Liver (tissue), 9 donors: Measurements from ENCODE around the gene ADAT2. TPM values are rescaled to one million over a fixed set of nuclear protein-coding genes. Genes with fewer than 3 reads are reported as not detected.

Source experiments
- DNase-seq: peaks from one replicate; pipeline ENCODE4 v3.0.0-alpha.2; 2017; ENCODE audit warnings: low spot score
- H3K27ac ChIP-seq, 2 donors: one replicate each; pipeline ENCODE4 v1.7.0; 2013; ENCODE audit warnings: inconsistent platforms in 2 of 2, low read length in 2 of 2, control low read depth in 1 of 2, low read depth in 1 of 2, mild to moderate bottlenecking in 1 of 2
- H3K27me3 ChIP-seq, 4 donors: one replicate each; pipeline versions ENCODE4 v1.6.1 to v1.7.0; 2013; ENCODE audit warnings: low read length in 3 of 4, inconsistent platforms in 1 of 4, mild to moderate bottlenecking in 1 of 4, moderate library complexity in 1 of 4; ENCODE audit not compliant: control insufficient read depth in 4 of 4, insufficient read depth in 4 of 4
- H3K36me3 ChIP-seq, 4 donors: one replicate each; pipeline versions ENCODE4 v1.6.1 to v1.7.0; 2013; ENCODE audit warnings: low read length in 3 of 4, mild to moderate bottlenecking in 3 of 4, low read depth in 1 of 4, moderate library complexity in 1 of 4; ENCODE audit not compliant: control insufficient read depth in 4 of 4, insufficient read depth in 3 of 4
- H3K4me1 ChIP-seq, 4 donors: one replicate each; pipeline versions ENCODE4 v1.6.1 to v1.7.0; 2013; ENCODE audit warnings: low read length in 3 of 4, mild to moderate bottlenecking in 3 of 4, moderate library complexity in 1 of 4; ENCODE audit not compliant: control insufficient read depth in 4 of 4, insufficient read depth in 4 of 4
- H3K4me3 ChIP-seq, 3 donors: one replicate each; pipeline versions ENCODE4 v1.6.1 to v1.7.0; 2013; ENCODE audit warnings: low read length in 3 of 3, control low read depth in 1 of 3, low read depth in 1 of 3, mild to moderate bottlenecking in 1 of 3
- H3K9ac ChIP-seq, 2 donors: one replicate each; pipeline ENCODE4 v1.7.0; 2013; ENCODE audit warnings: low read length in 2 of 2, mild to moderate bottlenecking in 2 of 2, moderate library complexity in 2 of 2, control low read depth in 1 of 2, low read depth in 1 of 2
- H3K9me3 ChIP-seq, 4 donors: one replicate each; pipeline versions ENCODE4 v1.6.1 to v1.7.0; 2013; ENCODE audit warnings: low read length in 3 of 4; ENCODE audit not compliant: control insufficient read depth in 4 of 4
- EGR1 ChIP-seq, 2 donors: IDR thresholded peaks; 2 replicates each; pipeline ENCODE4 v1.6.1; 2016 to 2018; ENCODE audit warnings: antibody characterized with exemption in 2 of 2, low read depth in 2 of 2
- FOXA1 ChIP-seq: IDR thresholded peaks from 2 replicates; pipeline ENCODE4 v1.6.1; 2016; ENCODE audit warnings: antibody characterized with exemption
- FOXA2 ChIP-seq: IDR thresholded peaks from 2 replicates; pipeline ENCODE4 v1.6.1; 2016; ENCODE audit warnings: antibody characterized with exemption
- GABPA ChIP-seq, 2 donors: IDR thresholded peaks in 1 of 2; conservative IDR thresholded peaks in 1 of 2; 2 replicates each; pipeline ENCODE4 v1.6.1; 2016; ENCODE audit warnings: antibody characterized with exemption in 2 of 2, mild to moderate bottlenecking in 1 of 2, moderate library complexity in 1 of 2
- HNF4A ChIP-seq, 2 donors: conservative IDR thresholded peaks; 2 replicates each; pipeline ENCODE4 v1.6.1; 2016; ENCODE audit warnings: antibody characterized with exemption in 2 of 2, mild to moderate bottlenecking in 2 of 2
- HNF4G ChIP-seq: IDR thresholded peaks from 2 replicates; pipeline ENCODE4 v1.6.1; 2016; ENCODE audit warnings: antibody characterized with exemption
- JUND ChIP-seq, 2 donors: IDR thresholded peaks; 2 replicates each; pipeline ENCODE4 v1.6.1; 2016; ENCODE audit warnings: antibody characterized with exemption in 2 of 2
- NR2F2 ChIP-seq: IDR thresholded peaks from 2 replicates; pipeline ENCODE4 v1.6.1; 2016; ENCODE audit warnings: antibody characterized with exemption
- RAD21 ChIP-seq, 2 donors: IDR thresholded peaks; 2 replicates each; pipeline ENCODE4 v1.6.1; 2016; ENCODE audit warnings: antibody characterized with exemption in 2 of 2, mild to moderate bottlenecking in 2 of 2
- SP1 ChIP-seq: IDR thresholded peaks from 2 replicates; pipeline ENCODE4 v1.6.1; 2018; ENCODE audit warnings: antibody characterized with exemption, mild to moderate bottlenecking
- TAF1 ChIP-seq: conservative IDR thresholded peaks from 2 replicates; pipeline ENCODE4 v1.6.1; 2016; ENCODE audit warnings: antibody characterized with exemption, mild to moderate bottlenecking
- YY1 ChIP-seq: IDR thresholded peaks from 2 replicates; pipeline ENCODE4 v1.6.1; 2016; ENCODE audit warnings: antibody characterized with exemption, mild to moderate bottlenecking
- WGBS: extraction: QIAGEN DNeasy Blood & Tissue Kit; methylation state at CpG from one replicate; pipeline ENCODE4 v1.1.7; 2013; 5-methylcytosine and 5-hydroxymethylcytosine counted together
- polyA plus RNA-seq, 2 donors: library from polyadenylated mRNA; stranded (reverse) in 1 of 2; unstranded in 1 of 2; fragments of 200-250 nt in 1 of 2; fragments of >200 nt in 1 of 2; fragmentation: Nextera tagmentation in 1 of 2; extraction: Ambion mirVana in 1 of 2; gene quantifications; one replicate each; pipeline versions ENCODE4 v1.2.1 to v1.2.3, GENCODE V29; 2013 to 2015
- total RNA-seq, 2 donors: library from RNA; depleted of rRNA; stranded (reverse); fragments of >200 nt; gene quantifications; one replicate each; pipeline ENCODE4 v1.2.3, GENCODE V29; 2014
- TF ChIP-seq, protein P1 (sequence below): IDR thresholded peaks from 2 replicates; pipeline ENCODE4 v1.6.1; 2016; ENCODE audit warnings: antibody characterized with exemption, mild to moderate bottlenecking
- TF ChIP-seq, protein P2 (sequence below): IDR thresholded peaks from 2 replicates; pipeline ENCODE4 v1.6.1; 2016; ENCODE audit warnings: antibody characterized with exemption
- TF ChIP-seq, protein P3 (sequence below): fragments of 150-350 bp; IDR thresholded peaks from 2 replicates; pipeline ENCODE4 v1.5.1; 2017; ENCODE audit warnings: improper control_type of control experiment, low read depth, low read length; ENCODE audit not compliant: missing input control
- TF ChIP-seq, protein P4 (sequence below): IDR thresholded peaks from 2 replicates; pipeline ENCODE4 v1.6.1; 2016; ENCODE audit warnings: antibody characterized with exemption
- donor health status: healthy.
- donor health status: healthy.
- donor health status: healthy.
- donor health status: healthy.
- donor health status: healthy.

The ADAT2 gene
- total and polyA plus RNA-seq, 4 donors: 1.4 to 3.7 (median 2.5) TPM

DNA sequence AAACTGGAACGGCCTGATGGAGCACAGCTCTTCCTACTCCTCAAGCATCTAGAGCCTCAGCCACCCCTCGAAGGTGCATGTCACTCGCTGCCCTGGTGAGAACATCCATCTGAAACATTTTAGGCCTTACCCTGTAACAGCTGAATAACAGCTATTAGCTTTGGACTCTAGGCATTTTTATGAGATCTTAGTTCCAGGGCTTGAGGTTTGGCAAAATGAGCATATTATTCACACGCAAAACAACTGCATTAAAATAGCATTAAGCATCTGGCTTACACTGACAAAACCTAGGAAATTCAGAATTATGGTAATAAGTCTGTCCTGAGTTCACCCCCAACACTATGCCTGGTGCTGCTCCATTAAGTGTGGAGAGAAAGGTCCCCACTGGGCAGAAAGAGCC, 56.1 kb downstream of the ADAT2 start:
- Histone ChIP-seq H3K27me3 (no peaks in the 10 kb centered on the region), H3K9ac (no peak overlapping the region), H3K4me1 (peaks cover 0 to 10% (median under 1%) of the 10 kb centered on the region in 4 donors), H3K36me3 (no peaks in the 10 kb centered on the region), H3K9me3 (no peaks in the 10 kb centered on the region), H3K27ac (no peak overlapping the region), H3K4me3 (no peak overlapping the region)
- DNase-seq: no peak
- 94% methylated on average over 4 of the region's 4 CpGs for WGBS
- TF ChIP-seq JUND (IDR thresholded peaks at IDR 0.05) (no peak), EGR1 (IDR thresholded peaks at IDR 0.05; ENCODE audit: low read depth in 2 of 2) (no peak), GABPA (IDR thresholded peaks at IDR 0.05 in 1 of 2, conservative IDR thresholded peaks at IDR 0.05 in 1 of 2) (no peak), NR2F2 (no peak), YY1 (no peak), TAF1 (no peak), HNF4A (conservative IDR thresholded peaks at IDR 0.05) (no peak), SP1 (no peak), FOXA2 (no peak), RAD21 (IDR thresholded peaks at IDR 0.05) (no peak), FOXA1 (no peak)
- TF ChIP-seq, protein P1, sequence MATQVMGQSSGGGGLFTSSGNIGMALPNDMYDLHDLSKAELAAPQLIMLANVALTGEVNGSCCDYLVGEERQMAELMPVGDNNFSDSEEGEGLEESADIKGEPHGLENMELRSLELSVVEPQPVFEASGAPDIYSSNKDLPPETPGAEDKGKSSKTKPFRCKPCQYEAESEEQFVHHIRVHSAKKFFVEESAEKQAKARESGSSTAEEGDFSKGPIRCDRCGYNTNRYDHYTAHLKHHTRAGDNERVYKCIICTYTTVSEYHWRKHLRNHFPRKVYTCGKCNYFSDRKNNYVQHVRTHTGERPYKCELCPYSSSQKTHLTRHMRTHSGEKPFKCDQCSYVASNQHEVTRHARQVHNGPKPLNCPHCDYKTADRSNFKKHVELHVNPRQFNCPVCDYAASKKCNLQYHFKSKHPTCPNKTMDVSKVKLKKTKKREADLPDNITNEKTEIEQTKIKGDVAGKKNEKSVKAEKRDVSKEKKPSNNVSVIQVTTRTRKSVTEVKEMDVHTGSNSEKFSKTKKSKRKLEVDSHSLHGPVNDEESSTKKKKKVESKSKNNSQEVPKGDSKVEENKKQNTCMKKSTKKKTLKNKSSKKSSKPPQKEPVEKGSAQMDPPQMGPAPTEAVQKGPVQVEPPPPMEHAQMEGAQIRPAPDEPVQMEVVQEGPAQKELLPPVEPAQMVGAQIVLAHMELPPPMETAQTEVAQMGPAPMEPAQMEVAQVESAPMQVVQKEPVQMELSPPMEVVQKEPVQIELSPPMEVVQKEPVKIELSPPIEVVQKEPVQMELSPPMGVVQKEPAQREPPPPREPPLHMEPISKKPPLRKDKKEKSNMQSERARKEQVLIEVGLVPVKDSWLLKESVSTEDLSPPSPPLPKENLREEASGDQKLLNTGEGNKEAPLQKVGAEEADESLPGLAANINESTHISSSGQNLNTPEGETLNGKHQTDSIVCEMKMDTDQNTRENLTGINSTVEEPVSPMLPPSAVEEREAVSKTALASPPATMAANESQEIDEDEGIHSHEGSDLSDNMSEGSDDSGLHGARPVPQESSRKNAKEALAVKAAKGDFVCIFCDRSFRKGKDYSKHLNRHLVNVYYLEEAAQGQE: no peak
- TF ChIP-seq, protein P2, sequence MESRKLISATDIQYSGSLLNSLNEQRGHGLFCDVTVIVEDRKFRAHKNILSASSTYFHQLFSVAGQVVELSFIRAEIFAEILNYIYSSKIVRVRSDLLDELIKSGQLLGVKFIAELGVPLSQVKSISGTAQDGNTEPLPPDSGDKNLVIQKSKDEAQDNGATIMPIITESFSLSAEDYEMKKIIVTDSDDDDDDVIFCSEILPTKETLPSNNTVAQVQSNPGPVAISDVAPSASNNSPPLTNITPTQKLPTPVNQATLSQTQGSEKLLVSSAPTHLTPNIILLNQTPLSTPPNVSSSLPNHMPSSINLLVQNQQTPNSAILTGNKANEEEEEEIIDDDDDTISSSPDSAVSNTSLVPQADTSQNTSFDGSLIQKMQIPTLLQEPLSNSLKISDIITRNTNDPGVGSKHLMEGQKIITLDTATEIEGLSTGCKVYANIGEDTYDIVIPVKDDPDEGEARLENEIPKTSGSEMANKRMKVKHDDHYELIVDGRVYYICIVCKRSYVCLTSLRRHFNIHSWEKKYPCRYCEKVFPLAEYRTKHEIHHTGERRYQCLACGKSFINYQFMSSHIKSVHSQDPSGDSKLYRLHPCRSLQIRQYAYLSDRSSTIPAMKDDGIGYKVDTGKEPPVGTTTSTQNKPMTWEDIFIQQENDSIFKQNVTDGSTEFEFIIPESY: no peak
- TF ChIP-seq, protein P3, sequence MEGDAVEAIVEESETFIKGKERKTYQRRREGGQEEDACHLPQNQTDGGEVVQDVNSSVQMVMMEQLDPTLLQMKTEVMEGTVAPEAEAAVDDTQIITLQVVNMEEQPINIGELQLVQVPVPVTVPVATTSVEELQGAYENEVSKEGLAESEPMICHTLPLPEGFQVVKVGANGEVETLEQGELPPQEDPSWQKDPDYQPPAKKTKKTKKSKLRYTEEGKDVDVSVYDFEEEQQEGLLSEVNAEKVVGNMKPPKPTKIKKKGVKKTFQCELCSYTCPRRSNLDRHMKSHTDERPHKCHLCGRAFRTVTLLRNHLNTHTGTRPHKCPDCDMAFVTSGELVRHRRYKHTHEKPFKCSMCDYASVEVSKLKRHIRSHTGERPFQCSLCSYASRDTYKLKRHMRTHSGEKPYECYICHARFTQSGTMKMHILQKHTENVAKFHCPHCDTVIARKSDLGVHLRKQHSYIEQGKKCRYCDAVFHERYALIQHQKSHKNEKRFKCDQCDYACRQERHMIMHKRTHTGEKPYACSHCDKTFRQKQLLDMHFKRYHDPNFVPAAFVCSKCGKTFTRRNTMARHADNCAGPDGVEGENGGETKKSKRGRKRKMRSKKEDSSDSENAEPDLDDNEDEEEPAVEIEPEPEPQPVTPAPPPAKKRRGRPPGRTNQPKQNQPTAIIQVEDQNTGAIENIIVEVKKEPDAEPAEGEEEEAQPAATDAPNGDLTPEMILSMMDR: no peak
- TF ChIP-seq, protein P4, sequence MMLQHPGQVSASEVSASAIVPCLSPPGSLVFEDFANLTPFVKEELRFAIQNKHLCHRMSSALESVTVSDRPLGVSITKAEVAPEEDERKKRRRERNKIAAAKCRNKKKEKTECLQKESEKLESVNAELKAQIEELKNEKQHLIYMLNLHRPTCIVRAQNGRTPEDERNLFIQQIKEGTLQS: no peak

DNA sequence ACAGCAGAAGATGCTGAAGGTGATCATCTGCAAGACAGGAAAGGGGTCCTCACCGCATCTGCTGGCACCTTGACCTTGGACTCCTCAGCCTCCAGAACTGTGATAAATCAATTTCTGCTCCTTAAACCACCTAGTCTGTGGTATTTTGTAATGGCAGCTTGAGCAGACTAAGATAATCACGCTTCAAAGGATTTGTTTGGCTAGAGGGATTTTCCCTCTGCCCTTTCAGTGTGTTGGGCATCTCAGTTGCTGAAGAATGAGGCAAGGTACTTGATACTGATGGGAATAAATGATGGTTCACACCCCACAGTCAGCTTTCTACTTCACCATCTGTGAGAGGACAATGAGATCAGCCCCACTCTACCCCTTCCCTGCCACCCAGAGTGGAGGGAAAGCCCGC, 60.2 kb downstream of the ADAT2 start:
- no peak overlapping the region for H3K4me3 ChIP-seq
- no peaks in the 10 kb centered on the region for H3K4me1 ChIP-seq
- H3K27ac ChIP-seq: no peak overlapping the region
- no peaks in the 10 kb centered on the region for H3K36me3 ChIP-seq
- TF ChIP-seq HNF4A (conservative IDR thresholded peaks at IDR 0.05) (no peak), YY1 (no peak), JUND (IDR thresholded peaks at IDR 0.05) (no peak), HNF4G (no peak), FOXA2 (no peak), TAF1 (no peak), SP1 (no peak), RAD21 (IDR thresholded peaks at IDR 0.05) (no peak)
- TF ChIP-seq, protein P2: no peak
- TF ChIP-seq, protein P1: no peak
- no peak overlapping the region for H3K9ac ChIP-seq
- H3K27me3 ChIP-seq: no peaks in the 10 kb centered on the region
- DNase-seq: no peak
- WGBS: 95% methylated on average over 3 of the region's 3 CpGs
- H3K9me3 ChIP-seq: no peaks in the 10 kb centered on the region
